RWPE2 (cell line): ENCODE data around the gene TNFSF8.

Experiments used
- ATAC-seq: fragments of 200-7000 bp; cut with Tn5 transposase; 3 replicates; pipeline ENCODE4 v1.9.1; 2021; ENCODE audit warnings: low read depth
- DNase-seq: peaks from one replicate; pipeline ENCODE4 v3.0.0-alpha.2; 2020; ENCODE audit warnings: low spot score
- H3K27ac ChIP-seq: fragments of 450-650 bp; 2 replicates; pipeline ENCODE4 v1.5.1; 2017; ENCODE audit warnings: mild to moderate bottlenecking; ENCODE audit not compliant: poor library complexity, severe bottlenecking
- H3K27me3 ChIP-seq: fragments of 250-450 bp; sonication (Bioruptor Pico); 2 replicates; pipeline ENCODE4 v1.5.1; 2021; ENCODE audit warnings: mild to moderate bottlenecking, moderate library complexity; ENCODE audit not compliant: insufficient read depth, poor library complexity, severe bottlenecking
- H3K36me3 ChIP-seq: fragments of 250-450 bp; sonication (Bioruptor Pico); 2 replicates; pipeline ENCODE4 v1.5.1; 2020; ENCODE audit warnings: low read depth, mild to moderate bottlenecking, moderate library complexity
- H3K4me1 ChIP-seq: fragments of 250-450 bp; sonication (Bioruptor Pico); 2 replicates; pipeline ENCODE4 v1.5.1; 2021; ENCODE audit warnings: mild to moderate bottlenecking, moderate library complexity; ENCODE audit not compliant: insufficient read depth, poor library complexity, severe bottlenecking
- H3K4me3 ChIP-seq: fragments of 250-450 bp; sonication (Bioruptor Pico); 2 replicates; pipeline ENCODE4 v1.5.1; 2021; ENCODE audit warnings: mild to moderate bottlenecking, moderate library complexity; ENCODE audit not compliant: severe bottlenecking
- H3K9me3 ChIP-seq: fragments of 250-450 bp; sonication (Bioruptor Pico); 2 replicates; pipeline ENCODE4 v1.5.1; 2021; ENCODE audit warnings: mild to moderate bottlenecking, moderate library complexity; ENCODE audit not compliant: severe bottlenecking
- TF ChIP-seq, protein P1 (sequence below): fragments of 450-650 bp; IDR thresholded peaks from one replicate; pipeline ENCODE4 v1.5.1; 2017; ENCODE audit warnings: mild to moderate bottlenecking, moderate library complexity; ENCODE audit not compliant: poor library complexity, severe bottlenecking

TNFSF8 gene

GRCh38 chr9:114950761-114951160, 20.4 kb upstream of the TNFSF8 start:
- Histone ChIP-seq H3K27ac (no peak overlapping the region), H3K36me3 (no peaks in the 10 kb centered on the region), H3K4me1 (peaks cover 6% of the 10 kb centered on the region), H3K9me3 (no peaks in the 10 kb centered on the region), H3K27me3 (no peaks in the 10 kb centered on the region), H3K4me3 (no peak overlapping the region)
- DNase-seq: no peak
- TF ChIP-seq, protein P1, sequence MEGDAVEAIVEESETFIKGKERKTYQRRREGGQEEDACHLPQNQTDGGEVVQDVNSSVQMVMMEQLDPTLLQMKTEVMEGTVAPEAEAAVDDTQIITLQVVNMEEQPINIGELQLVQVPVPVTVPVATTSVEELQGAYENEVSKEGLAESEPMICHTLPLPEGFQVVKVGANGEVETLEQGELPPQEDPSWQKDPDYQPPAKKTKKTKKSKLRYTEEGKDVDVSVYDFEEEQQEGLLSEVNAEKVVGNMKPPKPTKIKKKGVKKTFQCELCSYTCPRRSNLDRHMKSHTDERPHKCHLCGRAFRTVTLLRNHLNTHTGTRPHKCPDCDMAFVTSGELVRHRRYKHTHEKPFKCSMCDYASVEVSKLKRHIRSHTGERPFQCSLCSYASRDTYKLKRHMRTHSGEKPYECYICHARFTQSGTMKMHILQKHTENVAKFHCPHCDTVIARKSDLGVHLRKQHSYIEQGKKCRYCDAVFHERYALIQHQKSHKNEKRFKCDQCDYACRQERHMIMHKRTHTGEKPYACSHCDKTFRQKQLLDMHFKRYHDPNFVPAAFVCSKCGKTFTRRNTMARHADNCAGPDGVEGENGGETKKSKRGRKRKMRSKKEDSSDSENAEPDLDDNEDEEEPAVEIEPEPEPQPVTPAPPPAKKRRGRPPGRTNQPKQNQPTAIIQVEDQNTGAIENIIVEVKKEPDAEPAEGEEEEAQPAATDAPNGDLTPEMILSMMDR: no peak
- no peak for ATAC-seq

- H3K27ac ChIP-seq: no peak overlapping the region
- H3K4me1 ChIP-seq: no peaks in the 10 kb centered on the region
- no peaks in the 10 kb centered on the region for H3K9me3 ChIP-seq
- no peaks in the 10 kb centered on the region for H3K27me3 ChIP-seq
- ATAC-seq (no peak), DNase-seq (no peak)
- H3K36me3 ChIP-seq: no peaks in the 10 kb centered on the region
- TF ChIP-seq, protein P1: no peak
- H3K4me3 ChIP-seq: no peak overlapping the region
These were observed 16.7 kb upstream of the TNFSF8 start for GRCh38 chr9:114947058-114947457.

DNA sequence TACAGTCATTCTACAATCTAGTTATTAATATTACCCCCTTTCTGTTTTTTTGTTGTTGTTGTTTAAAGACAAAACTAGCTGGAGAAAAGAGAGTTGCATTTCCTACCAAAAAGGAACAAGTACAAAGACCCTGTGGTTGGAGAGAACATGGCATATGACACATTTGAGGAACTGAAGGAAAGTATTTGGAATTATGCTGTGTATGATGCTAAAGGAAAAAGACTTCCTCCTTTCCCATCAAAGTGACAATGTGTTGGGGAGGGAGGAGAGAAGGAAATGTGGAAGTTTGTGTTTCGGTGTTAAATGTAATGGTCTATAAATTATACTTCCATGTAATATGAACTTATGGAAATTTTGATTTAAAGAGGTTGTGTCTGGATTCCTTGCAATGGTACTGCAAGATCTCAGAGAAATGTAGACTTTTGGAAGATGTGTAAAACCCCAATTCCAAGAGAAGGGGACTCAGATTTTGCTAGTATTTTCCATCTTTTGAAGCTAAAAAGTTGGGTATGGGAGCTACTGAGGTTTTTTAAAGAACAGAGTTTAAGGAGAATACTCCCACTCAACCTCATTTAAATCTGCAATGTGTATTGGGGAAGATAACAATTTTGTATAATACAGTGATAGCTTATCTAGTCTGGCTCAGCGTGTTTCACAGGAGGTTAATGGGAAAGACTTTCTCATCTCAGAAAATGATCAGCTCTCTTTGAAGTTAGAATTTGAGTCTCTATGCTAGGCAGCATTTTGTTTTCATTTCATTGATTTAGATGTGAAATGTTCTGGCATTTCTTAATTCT, 15.4 kb upstream of the TNFSF8 start:
- no peak overlapping the region for H3K27ac ChIP-seq
- TF ChIP-seq, protein P1: no peak
- H3K9me3 ChIP-seq: no peaks in the 10 kb centered on the region
- H3K4me1 ChIP-seq: no peaks in the 10 kb centered on the region
- DNase-seq (no peak), ATAC-seq (no peak)
- no peaks in the 10 kb centered on the region for H3K27me3 ChIP-seq
- H3K4me3 ChIP-seq: no peak overlapping the region
- H3K36me3 ChIP-seq: no peaks in the 10 kb centered on the region

GRCh38 chr9:114941376-114941775, 11.0 kb upstream of the TNFSF8 start:
- DNase-seq: no peak
- TF ChIP-seq, protein P1: no peak
- no peak overlapping the region for H3K27ac ChIP-seq
- ATAC-seq: no peak
- no peaks in the 10 kb centered on the region for H3K9me3 ChIP-seq
- no peaks in the 10 kb centered on the region for H3K4me1 ChIP-seq
- H3K36me3 ChIP-seq: no peaks in the 10 kb centered on the region
- H3K4me3 ChIP-seq: no peak overlapping the region
- H3K27me3 ChIP-seq: no peaks in the 10 kb centered on the region

GRCh38 chr9:114938687-114939575, 8.5 kb upstream of the TNFSF8 start:
- H3K27ac ChIP-seq: no peak overlapping the region
- no peaks in the 10 kb centered on the region for H3K36me3 ChIP-seq
- DNase-seq (no peak), ATAC-seq (no peak)
- no peaks in the 10 kb centered on the region for H3K27me3 ChIP-seq
- no peaks in the 10 kb centered on the region for H3K4me1 ChIP-seq
- TF ChIP-seq, protein P1: no peak
- no peak overlapping the region for H3K4me3 ChIP-seq
- H3K9me3 ChIP-seq: no peaks in the 10 kb centered on the region
